ENCODE data around the gene CYP26A1. TPM values are rescaled to one million over a fixed set of nuclear protein-coding genes. Genes with fewer than 3 reads are reported as not detected.

Gene CYP26A1
- polyA plus RNA-seq, 4 donors, result 0.03 to 0.09 TPM; not detected in 2

- 1 to 2% (median 1%) methylated on average over 46 to 68 of the region's 68 CpGs for WGBS, 3 donors
- peaks cover 14 to 79% (median 41%) of the 10 kb centered on the region in 3 donors for H3K27me3 ChIP-seq (ENCODE audit: control insufficient read depth in 3 of 3, insufficient read depth in 3 of 3, low read length in 3 of 3)
Measured at GRCh38 chr10:93062514-93063143, 11.1 kb upstream of the CYP26A1 start.

GRCh38 chr10:93063144-93063976 is 10.3 kb upstream of the CYP26A1 start:
- 10 to 25% (median 12%) methylated on average over 36 to 43 of the region's 43 CpGs for WGBS, 3 donors
- no peaks in the 10 kb centered on the region for H3K9me3 ChIP-seq (ENCODE audit: control insufficient read depth in 2 of 2, insufficient read depth in 1 of 2, low read depth in 1 of 2, low read length in 1 of 2)
- H3K27me3 ChIP-seq (ENCODE audit: control insufficient read depth in 3 of 3, insufficient read depth in 3 of 3, low read length in 3 of 3), result peaks cover 14 to 86% (median 42%) of the 10 kb centered on the region in 3 donors
- H3K4me1 ChIP-seq (ENCODE audit: control insufficient read depth in 3 of 3, insufficient read depth in 2 of 3, low read depth in 1 of 3, low read length in 2 of 3), result peaks cover 0 to 10% (median 6%) of the 10 kb centered on the region in 3 donors
- peak overlapping the region in 1 of 3 donors; percentile 22 for H3K4me3 ChIP-seq (ENCODE audit: low read depth in 1 of 3, low read length in 3 of 3)
- DNase-seq (no peak), FAIRE-seq (no peak)
- H3K36me3 ChIP-seq (ENCODE audit: control insufficient read depth in 3 of 3, insufficient read depth in 2 of 3, low read depth in 1 of 3, low read length in 3 of 3), result no peaks in the 10 kb centered on the region
- H3K27ac ChIP-seq (ENCODE audit: low read depth in 1 of 3, low read length in 2 of 3), result no peak overlapping the region

More at GRCh38 chr10:93062514-93063143, 11.1 kb upstream of the CYP26A1 start:
- Histone ChIP-seq H3K9me3 (ENCODE audit: control insufficient read depth in 2 of 2, insufficient read depth in 1 of 2, low read depth in 1 of 2, low read length in 1 of 2) (no peaks in the 10 kb centered on the region), H3K27ac (ENCODE audit: low read depth in 1 of 3, low read length in 2 of 3) (no peak overlapping the region), H3K4me1 (ENCODE audit: control insufficient read depth in 3 of 3, insufficient read depth in 2 of 3, low read depth in 1 of 3, low read length in 2 of 3) (peaks cover 0 to 10% (median 6%) of the 10 kb centered on the region in 3 donors), H3K4me3 (ENCODE audit: low read depth in 1 of 3, low read length in 3 of 3) (peak overlapping the region in 1 of 3 donors; percentile 22), H3K36me3 (ENCODE audit: control insufficient read depth in 3 of 3, insufficient read depth in 2 of 3, low read depth in 1 of 3, low read length in 3 of 3) (no peaks in the 10 kb centered on the region)
- peak; percentile 33 to 80 for DNase-seq
- no peak for FAIRE-seq

- no peak for DNase-seq
Measured at GRCh38 chr10:93063977-93064660, 9.6 kb upstream of the CYP26A1 start.

GRCh38 chr10:93064874-93065660 is 8.6 kb upstream of the CYP26A1 start:
- no peak overlapping the region for H3K4me3 ChIP-seq (ENCODE audit: low read depth in 1 of 3, low read length in 3 of 3)
- H3K27ac ChIP-seq (ENCODE audit: low read depth in 1 of 3, low read length in 2 of 3), result no peak overlapping the region
- peaks cover 0 to 10% (median 6%) of the 10 kb centered on the region in 3 donors for H3K4me1 ChIP-seq (ENCODE audit: control insufficient read depth in 3 of 3, insufficient read depth in 2 of 3, low read depth in 1 of 3, low read length in 2 of 3)
- H3K36me3 ChIP-seq (ENCODE audit: control insufficient read depth in 3 of 3, insufficient read depth in 2 of 3, low read depth in 1 of 3, low read length in 3 of 3), result no peaks in the 10 kb centered on the region
- DNase-seq (no peak), FAIRE-seq (no peak)
- H3K27me3 ChIP-seq (ENCODE audit: control insufficient read depth in 3 of 3, insufficient read depth in 3 of 3, low read length in 3 of 3), result peaks cover 14 to 96% (median 46%) of the 10 kb centered on the region in 3 donors
- no peaks in the 10 kb centered on the region for H3K9me3 ChIP-seq (ENCODE audit: control insufficient read depth in 2 of 2, insufficient read depth in 1 of 2, low read depth in 1 of 2, low read length in 1 of 2)
- WGBS, 3 donors, result 65 to 72% (median 68%) methylated on average over 12 of the region's 12 CpGs

More at GRCh38 chr10:93063977-93064660, 9.6 kb upstream of the CYP26A1 start:
- 65 to 73% (median 69%) methylated on average over 9 of the region's 9 CpGs for WGBS, 3 donors
- Histone ChIP-seq H3K4me3 (ENCODE audit: low read depth in 1 of 3, low read length in 3 of 3) (no peak overlapping the region), H3K9me3 (ENCODE audit: control insufficient read depth in 2 of 2, insufficient read depth in 1 of 2, low read depth in 1 of 2, low read length in 1 of 2) (no peaks in the 10 kb centered on the region), H3K27ac (ENCODE audit: low read depth in 1 of 3, low read length in 2 of 3) (no peak overlapping the region), H3K27me3 (ENCODE audit: control insufficient read depth in 3 of 3, insufficient read depth in 3 of 3, low read length in 3 of 3) (peaks cover 14 to 93% (median 48%) of the 10 kb centered on the region in 3 donors), H3K4me1 (ENCODE audit: control insufficient read depth in 3 of 3, insufficient read depth in 2 of 3, low read depth in 1 of 3, low read length in 2 of 3) (peaks cover 0 to 10% (median 6%) of the 10 kb centered on the region in 3 donors), H3K36me3 (ENCODE audit: control insufficient read depth in 3 of 3, insufficient read depth in 2 of 3, low read depth in 1 of 3, low read length in 3 of 3) (no peaks in the 10 kb centered on the region)
- no peak for FAIRE-seq

- H3K4me3 ChIP-seq (ENCODE audit: low read depth in 1 of 3, low read length in 3 of 3), result no peak overlapping the region
Measured at GRCh38 chr10:93065675-93066543, 7.8 kb upstream of the CYP26A1 start.

GRCh38 chr10:93066544-93066913 is 7.2 kb upstream of the CYP26A1 start:
- Histone ChIP-seq H3K27me3 (ENCODE audit: control insufficient read depth in 3 of 3, insufficient read depth in 3 of 3, low read length in 3 of 3) (peaks cover 8 to 95% (median 46%) of the 10 kb centered on the region in 3 donors), H3K27ac (ENCODE audit: low read depth in 1 of 3, low read length in 2 of 3) (no peak overlapping the region), H3K4me1 (ENCODE audit: control insufficient read depth in 3 of 3, insufficient read depth in 2 of 3, low read depth in 1 of 3, low read length in 2 of 3) (peaks cover 0 to 7% (median 6%) of the 10 kb centered on the region in 3 donors), H3K9me3 (ENCODE audit: control insufficient read depth in 2 of 2, insufficient read depth in 1 of 2, low read depth in 1 of 2, low read length in 1 of 2) (no peaks in the 10 kb centered on the region), H3K36me3 (ENCODE audit: control insufficient read depth in 3 of 3, insufficient read depth in 2 of 3, low read depth in 1 of 3, low read length in 3 of 3) (no peaks in the 10 kb centered on the region), H3K4me3 (ENCODE audit: low read depth in 1 of 3, low read length in 3 of 3) (no peak overlapping the region)
- FAIRE-seq (no peak), DNase-seq (no peak)
- 18 to 23% (median 20%) methylated on average over 11 of the region's 11 CpGs for WGBS, 3 donors

More at GRCh38 chr10:93065675-93066543, 7.8 kb upstream of the CYP26A1 start:
- WGBS, 3 donors, result 5 to 6% (median 5%) methylated on average over 61 to 81 of the region's 81 CpGs
- H3K27ac ChIP-seq (ENCODE audit: low read depth in 1 of 3, low read length in 2 of 3), result no peak overlapping the region
- DNase-seq, result peak in 1 of 2 donors; percentile 32
- peaks cover 0 to 7% (median 6%) of the 10 kb centered on the region in 3 donors for H3K4me1 ChIP-seq (ENCODE audit: control insufficient read depth in 3 of 3, insufficient read depth in 2 of 3, low read depth in 1 of 3, low read length in 2 of 3)
- no peak for FAIRE-seq
- H3K9me3 ChIP-seq (ENCODE audit: control insufficient read depth in 2 of 2, insufficient read depth in 1 of 2, low read depth in 1 of 2, low read length in 1 of 2), result no peaks in the 10 kb centered on the region
- no peaks in the 10 kb centered on the region for H3K36me3 ChIP-seq (ENCODE audit: control insufficient read depth in 3 of 3, insufficient read depth in 2 of 3, low read depth in 1 of 3, low read length in 3 of 3)
- peaks cover 12 to 96% (median 49%) of the 10 kb centered on the region in 3 donors for H3K27me3 ChIP-seq (ENCODE audit: control insufficient read depth in 3 of 3, insufficient read depth in 3 of 3, low read length in 3 of 3)
